LNCAP (cell line): Measurements from ENCODE around the gene JARID2.

Experiments
- CTCF ChIP-seq: fragments of 450-650 bp; IDR thresholded peaks from 2 replicates; pipeline ENCODE4 v1.5.1; 2017; ENCODE audit warnings: mild to moderate bottlenecking

JARID2 gene

GRCh38 chr6:15489261-15489962 lies 243.5 kb downstream of the JARID2 start:
- no peak for TF ChIP-seq CTCF

DNA sequence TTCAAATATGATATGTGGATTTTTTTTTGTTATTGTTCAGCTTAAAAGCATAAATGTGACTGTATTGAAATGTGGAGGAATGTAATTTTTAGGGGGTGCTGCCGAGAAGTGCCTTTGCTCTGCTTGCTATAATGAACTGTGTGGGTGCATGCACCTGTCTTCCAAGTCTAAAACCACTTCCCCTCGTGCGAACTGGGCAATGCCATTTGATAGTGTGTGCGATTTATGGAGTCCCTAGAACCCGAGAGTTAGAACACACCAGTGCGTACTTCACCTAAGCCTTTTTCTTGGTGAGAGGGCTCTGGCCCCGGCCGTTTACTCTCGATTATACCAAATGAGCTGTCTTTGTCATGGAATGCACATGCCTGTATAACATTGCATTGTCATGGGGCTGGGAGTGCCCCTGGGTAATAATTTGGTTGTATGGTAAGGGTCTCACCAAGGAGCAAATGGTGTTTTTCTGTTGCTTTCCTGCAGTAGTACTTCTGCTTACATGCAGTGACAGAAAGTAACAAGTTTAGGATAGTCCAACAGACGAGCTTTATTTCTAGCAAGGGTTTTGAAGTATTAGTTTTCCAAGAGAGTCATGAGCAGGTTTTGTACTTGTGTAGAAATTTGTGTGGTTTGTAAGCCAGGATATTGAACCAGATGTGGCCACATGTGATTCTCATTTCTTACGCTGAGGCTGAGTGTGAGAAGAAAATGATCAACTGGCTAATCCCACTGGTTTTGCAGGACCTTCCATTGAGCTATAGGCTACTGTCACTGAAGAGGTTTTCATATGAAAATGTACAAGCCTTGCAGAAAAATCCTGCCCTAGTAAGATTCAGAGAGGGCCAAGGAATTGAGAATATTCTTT lies 244.6 kb downstream of the JARID2 start:
- no peak for TF ChIP-seq CTCF

GRCh38 chr6:15491255-15491985 lies 245.6 kb downstream of the JARID2 start:
- TF ChIP-seq CTCF = peak; percentile 83

DNA sequence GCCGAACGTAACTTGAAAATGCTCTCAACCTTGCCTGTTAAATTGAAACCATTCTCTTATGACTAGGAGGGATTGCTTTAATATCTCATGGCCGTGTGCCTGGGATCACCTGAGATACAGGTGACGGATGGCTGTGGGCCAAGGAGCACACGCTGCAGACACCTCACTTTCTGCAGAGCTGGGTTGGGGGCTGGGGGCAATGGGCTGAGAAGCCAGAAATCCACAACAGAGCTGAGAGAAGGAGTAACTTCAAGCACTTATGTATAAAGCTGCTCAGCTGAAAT lies 246.1 kb downstream of the JARID2 start:
- TF ChIP-seq CTCF = no peak

GRCh38 chr6:15493437-15494168 lies 247.7 kb downstream of the JARID2 start:
- no peak for TF ChIP-seq CTCF

GRCh38 chr6:15495375-15495901 lies 249.6 kb downstream of the JARID2 start:
- TF ChIP-seq CTCF = no peak
